ENCODE measurements around the gene DIRAS1. TPM values are rescaled to one million over a fixed set of nuclear protein-coding genes. Genes with fewer than 3 reads are reported as not detected.

The DIRAS1 gene
- total RNA-seq, 1 experiment from 2014 or later = 0.37 TPM

GRCh38 chr19:2736550-2737190 is 15.5 kb upstream of the DIRAS1 start:
- Mint-ChIP-seq H3K27ac (ENCODE audit: low read depth, unreplicated experiment) (no peak overlapping the region), H3K27me3 (ENCODE audit: insufficient read depth, unreplicated experiment) (no peaks in the 10 kb centered on the region), H3K4me1 (ENCODE audit: insufficient read depth, unreplicated experiment) (peaks cover 6% of the 10 kb centered on the region), H3K4me3 (ENCODE audit: unreplicated experiment) (no peak overlapping the region), H3K9me3 (ENCODE audit: unreplicated experiment) (no peaks in the 10 kb centered on the region), H3K36me3 (ENCODE audit: insufficient read depth, unreplicated experiment) (no peaks in the 10 kb centered on the region)
- BruUV-seq (replicated peaks) = no TSS peak
- DNase-seq (ENCODE audit: unreplicated experiment) = no peak
- intact Hi-C loops (cut with micrococcal nuclease) = no loop called here
- no peak for TF ChIP-seq CTCF (IDR thresholded peaks at IDR 0.05; ENCODE audit: unreplicated experiment)
- POLR2A ChIA-PET = interaction anchor here (0.8 to 1.1 kb wide), 2 partner anchors 11 to 12 kb away, joined by 3 read pairs; no protein-coding TSS in a partner anchor
- CTCF ChIA-PET = interaction anchor here (0.6 to 1.0 kb wide), 3 partner anchors 10 to 14 kb away, joined by 3 to 7 read pairs (median 3); no protein-coding TSS in a partner anchor

GRCh38 chr19:2735374-2735773 is 14.2 kb upstream of the DIRAS1 start:
- H3K27me3 Mint-ChIP-seq (ENCODE audit: insufficient read depth, unreplicated experiment) = no peaks in the 10 kb centered on the region

GRCh38 chr19:2734589-2735288 is 13.6 kb upstream of the DIRAS1 start:
- H3K4me3 Mint-ChIP-seq (ENCODE audit: unreplicated experiment) = no peak overlapping the region
- peaks cover 6% of the 10 kb centered on the region for H3K4me1 Mint-ChIP-seq (ENCODE audit: insufficient read depth, unreplicated experiment)
- DNase-seq (ENCODE audit: unreplicated experiment) = no peak
- H3K27ac Mint-ChIP-seq (ENCODE audit: low read depth, unreplicated experiment) = no peak overlapping the region
- H3K36me3 Mint-ChIP-seq (ENCODE audit: insufficient read depth, unreplicated experiment) = no peaks in the 10 kb centered on the region
- TF ChIP-seq CTCF (IDR thresholded peaks at IDR 0.05; ENCODE audit: unreplicated experiment) = no peak
- no peaks in the 10 kb centered on the region for H3K27me3 Mint-ChIP-seq (ENCODE audit: insufficient read depth, unreplicated experiment)
- no TSS peak for BruUV-seq (replicated peaks)
- ChIA-PET CTCF (interaction anchor here (0.6 to 1.1 kb wide), 3 partner anchors 15 to 258 kb away, joined by 3 to 4 read pairs (median 3); no protein-coding TSS in a partner anchor), POLR2A (interaction anchor here (0.6 to 0.8 kb wide), 2 partner anchors 407 to 563 kb away, joined by 3 read pairs; no protein-coding TSS in a partner anchor)
- intact Hi-C loops (cut with micrococcal nuclease) = no loop called here
- H3K9me3 Mint-ChIP-seq (ENCODE audit: unreplicated experiment) = no peaks in the 10 kb centered on the region

More at GRCh38 chr19:2735374-2735773, 14.2 kb upstream of the DIRAS1 start:
- intact Hi-C loops (cut with micrococcal nuclease) = no loop called here
- DNase-seq (ENCODE audit: unreplicated experiment) = no peak
- Mint-ChIP-seq H3K4me1 (ENCODE audit: insufficient read depth, unreplicated experiment) (peaks cover 6% of the 10 kb centered on the region), H3K4me3 (ENCODE audit: unreplicated experiment) (no peak overlapping the region), H3K9me3 (ENCODE audit: unreplicated experiment) (no peaks in the 10 kb centered on the region), H3K27ac (ENCODE audit: low read depth, unreplicated experiment) (no peak overlapping the region), H3K36me3 (ENCODE audit: insufficient read depth, unreplicated experiment) (no peaks in the 10 kb centered on the region)
- CTCF ChIA-PET = interaction anchor here (0.7 to 1.1 kb wide), 3 partner anchors 12 to 87 kb away, joined by 3 to 7 read pairs (median 3); no protein-coding TSS in a partner anchor
- no peak for TF ChIP-seq CTCF (IDR thresholded peaks at IDR 0.05; ENCODE audit: unreplicated experiment)
- POLR2A ChIA-PET = interaction anchor here (0.8 kb wide), 1 partner anchor 562 kb away, joined by 3 read pairs; no protein-coding TSS in a partner anchor
- no TSS peak for BruUV-seq (replicated peaks)

GRCh38 chr19:2733930-2734588 is 12.9 kb upstream of the DIRAS1 start:
- DNase-seq (ENCODE audit: unreplicated experiment) = no peak
- no peaks in the 10 kb centered on the region for H3K9me3 Mint-ChIP-seq (ENCODE audit: unreplicated experiment)
- POLR2A ChIA-PET = interaction anchor here (0.6 kb wide), 1 partner anchor 406 kb away, joined by 3 read pairs; no protein-coding TSS in a partner anchor
- CTCF ChIA-PET = interaction anchor here (0.6 to 0.9 kb wide), 2 partner anchors 15 to 257 kb away, joined by 3 to 4 read pairs; no protein-coding TSS in a partner anchor
- TF ChIP-seq CTCF (IDR thresholded peaks at IDR 0.05; ENCODE audit: unreplicated experiment) = no peak
- no TSS peak for BruUV-seq (replicated peaks)
- H3K27me3 Mint-ChIP-seq (ENCODE audit: insufficient read depth, unreplicated experiment) = no peaks in the 10 kb centered on the region
- H3K27ac Mint-ChIP-seq (ENCODE audit: low read depth, unreplicated experiment) = no peak overlapping the region
- intact Hi-C loops (cut with micrococcal nuclease) = no loop called here
- H3K4me1 Mint-ChIP-seq (ENCODE audit: insufficient read depth, unreplicated experiment) = peaks cover 6% of the 10 kb centered on the region
- H3K4me3 Mint-ChIP-seq (ENCODE audit: unreplicated experiment) = no peak overlapping the region
- H3K36me3 Mint-ChIP-seq (ENCODE audit: insufficient read depth, unreplicated experiment) = no peaks in the 10 kb centered on the region
